Jurkat, Clone E6-1 (cell line): ENCODE results near the gene SETD1A.

ENCODE experiments used
- DNase-seq: peaks from one replicate; pipeline ENCODE4 v3.0.0-alpha.2; 2011; ENCODE audit warnings: low read depth, low spot score
- H3K4me3 ChIP-seq: 2 replicates; pipeline ENCODE4 v1.5.1; 2011; ENCODE audit warnings: mild to moderate bottlenecking, low read length, control low read depth, moderate library complexity

The SETD1A gene

GRCh38 chr16:30950516-30951065 is 7.0 kb upstream of the SETD1A start:
- no peak for DNase-seq
- H3K4me3 ChIP-seq = no peak overlapping the region

- H3K4me3 ChIP-seq = no peak overlapping the region
- DNase-seq = no peak
Observed at GRCh38 chr16:30951193-30951592, 6.4 kb upstream of the SETD1A start.

DNA sequence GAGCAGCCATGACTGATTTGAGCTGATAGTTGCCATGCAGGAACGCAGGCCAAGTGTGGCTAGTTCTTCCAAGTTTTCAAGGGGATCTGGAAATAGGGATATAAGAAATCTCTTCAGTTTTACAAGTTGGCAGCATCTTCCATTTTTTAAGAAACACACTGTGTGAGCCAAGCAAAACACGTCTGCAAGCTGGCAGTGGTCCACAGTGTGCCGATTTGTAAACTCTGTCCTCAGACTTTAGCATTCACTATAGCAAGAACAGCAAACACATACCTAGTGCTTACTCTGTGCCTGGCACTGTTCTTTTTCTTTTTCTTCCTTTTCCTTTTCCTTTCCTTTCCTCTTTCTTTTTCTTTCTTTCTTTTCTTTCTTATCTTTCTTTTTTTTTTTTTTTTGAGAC is 5.8 kb upstream of the SETD1A start:
- no peak overlapping the region for H3K4me3 ChIP-seq
- DNase-seq = no peak

- no peak overlapping the region for H3K4me3 ChIP-seq
Observed at GRCh38 chr16:30953111-30953510, 4.4 kb upstream of the SETD1A start.

DNA sequence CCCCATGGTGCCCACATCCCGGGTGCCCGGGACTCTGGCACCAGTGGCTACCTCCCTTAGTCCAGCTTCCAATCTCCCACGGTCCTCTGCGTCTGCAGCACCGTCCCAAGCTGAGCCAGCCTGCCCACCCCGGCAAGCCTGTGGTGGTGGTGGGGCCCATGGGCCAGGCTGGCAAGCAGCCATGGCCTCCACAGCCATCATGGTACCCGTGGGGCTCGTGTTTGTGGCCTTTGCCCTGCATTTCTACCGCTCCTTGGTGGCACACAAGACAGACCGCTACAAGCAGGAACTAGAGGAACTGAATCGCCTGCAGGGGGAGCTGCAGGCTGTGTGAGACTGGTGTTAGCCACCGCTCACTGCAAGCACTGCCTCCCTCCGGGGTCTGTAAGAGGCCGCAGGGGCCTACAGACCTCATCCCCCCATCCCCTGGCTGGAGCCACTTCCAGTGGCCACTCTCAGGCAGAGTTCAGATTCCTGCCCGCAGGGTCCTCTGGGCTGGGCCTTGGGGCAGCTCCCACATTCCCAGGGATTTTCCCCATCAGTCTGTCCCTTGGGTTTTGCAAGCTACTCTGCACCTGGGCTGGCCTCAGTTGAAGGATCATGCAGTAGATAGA is 3.9 kb upstream of the SETD1A start:
- DNase-seq = peak; percentile 91
- H3K4me3 ChIP-seq = no peak overlapping the region

More at GRCh38 chr16:30953111-30953510, 4.4 kb upstream of the SETD1A start:
- no peak for DNase-seq

GRCh38 chr16:30954993-30955392 is 2.6 kb upstream of the SETD1A start:
- DNase-seq = no peak
- H3K4me3 ChIP-seq = no peak overlapping the region

GRCh38 chr16:30956601-30957455 is 726 bp upstream of the SETD1A start:
- DNase-seq = peak; percentile 86
- H3K4me3 ChIP-seq = peak overlapping the region; percentile 93

GRCh38 chr16:30958175-30959079 is 873 bp downstream of the SETD1A start:
- peak overlapping the region; percentile 93 for H3K4me3 ChIP-seq
- DNase-seq = no peak

GRCh38 chr16:30961384-30961783 is 3.8 kb downstream of the SETD1A start:
- DNase-seq = no peak
- no peak overlapping the region for H3K4me3 ChIP-seq

DNA sequence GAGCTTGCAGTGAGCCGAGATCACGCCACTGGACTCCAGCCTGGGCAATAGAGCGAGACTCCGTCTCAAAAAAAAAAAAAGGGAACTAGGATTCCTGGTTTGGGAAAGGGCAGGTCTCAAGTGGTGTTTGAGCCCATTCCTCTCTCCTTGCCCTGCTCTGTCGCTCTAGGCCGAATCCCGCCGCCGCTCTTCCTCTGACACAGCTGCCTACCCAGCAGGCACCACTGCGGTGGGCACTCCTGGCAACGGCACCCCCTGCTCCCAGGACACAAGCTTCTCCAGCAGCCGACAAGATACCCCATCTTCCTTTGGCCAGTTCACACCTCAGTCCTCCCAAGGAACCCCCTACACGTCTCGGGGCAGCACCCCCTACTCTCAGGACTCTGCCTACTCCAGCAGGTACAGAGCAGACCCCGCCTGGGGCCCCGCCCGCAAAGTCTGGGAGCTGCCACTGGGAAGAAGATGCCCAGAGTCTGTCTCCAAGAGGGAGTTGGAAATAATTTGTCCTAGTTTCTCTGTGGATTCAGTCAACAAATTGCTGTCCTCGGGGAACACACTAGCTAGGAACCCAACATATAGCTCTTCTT is 6.5 kb downstream of the SETD1A start:
- no peak overlapping the region for H3K4me3 ChIP-seq
- DNase-seq = no peak

GRCh38 chr16:30964574-30965226 is 7.1 kb downstream of the SETD1A start:
- no peak for DNase-seq
- H3K4me3 ChIP-seq = no peak overlapping the region

DNA sequence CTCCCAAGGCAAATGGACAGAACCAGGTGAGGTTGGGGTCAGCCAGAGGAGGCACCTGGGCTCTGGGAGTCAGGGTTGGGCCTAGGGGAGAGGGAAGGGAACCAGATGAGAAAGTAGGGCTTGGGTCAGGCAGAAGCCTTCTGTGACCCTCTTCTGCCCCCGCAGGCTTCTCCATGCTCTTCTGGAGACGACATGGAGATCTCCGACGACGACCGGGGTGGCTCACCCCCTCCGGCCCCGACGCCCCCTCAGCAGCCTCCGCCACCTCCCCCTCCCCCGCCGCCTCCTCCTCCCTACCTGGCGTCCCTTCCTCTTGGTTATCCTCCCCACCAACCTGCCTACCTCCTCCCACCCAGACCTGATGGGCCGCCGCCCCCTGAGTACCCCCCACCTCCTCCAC is 7.9 kb downstream of the SETD1A start:
- DNase-seq = no peak
- H3K4me3 ChIP-seq = no peak overlapping the region

DNA sequence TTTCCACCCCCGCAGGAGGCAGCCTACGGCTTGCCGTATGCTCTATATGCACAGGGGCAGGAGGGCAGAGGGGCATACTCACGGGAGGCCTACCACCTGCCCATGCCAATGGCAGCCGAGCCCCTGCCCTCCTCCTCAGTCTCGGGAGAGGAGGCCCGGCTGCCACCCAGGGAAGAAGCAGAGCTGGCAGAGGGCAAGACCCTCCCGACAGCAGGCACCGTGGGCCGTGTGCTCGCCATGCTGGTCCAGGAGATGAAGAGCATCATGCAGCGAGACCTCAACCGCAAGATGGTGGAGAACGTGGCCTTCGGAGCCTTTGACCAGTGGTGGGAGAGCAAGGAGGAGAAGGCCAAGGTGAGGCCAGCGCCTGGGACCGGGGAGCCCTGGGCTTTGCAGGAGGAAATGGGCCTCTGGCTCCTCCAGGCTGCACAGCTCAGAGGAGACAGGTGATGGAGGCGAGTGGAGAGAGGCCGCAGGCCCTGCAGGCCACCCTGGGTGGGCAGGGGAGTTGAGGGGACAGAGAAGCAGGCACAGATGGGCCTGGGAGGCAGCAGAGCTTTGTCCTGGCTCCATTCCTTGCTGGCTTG is 8.6 kb downstream of the SETD1A start:
- DNase-seq = no peak
- no peak overlapping the region for H3K4me3 ChIP-seq

- no peak overlapping the region for H3K4me3 ChIP-seq
- no peak for DNase-seq
Observed at GRCh38 chr16:30967795-30968194, 10.2 kb downstream of the SETD1A start.

DNA sequence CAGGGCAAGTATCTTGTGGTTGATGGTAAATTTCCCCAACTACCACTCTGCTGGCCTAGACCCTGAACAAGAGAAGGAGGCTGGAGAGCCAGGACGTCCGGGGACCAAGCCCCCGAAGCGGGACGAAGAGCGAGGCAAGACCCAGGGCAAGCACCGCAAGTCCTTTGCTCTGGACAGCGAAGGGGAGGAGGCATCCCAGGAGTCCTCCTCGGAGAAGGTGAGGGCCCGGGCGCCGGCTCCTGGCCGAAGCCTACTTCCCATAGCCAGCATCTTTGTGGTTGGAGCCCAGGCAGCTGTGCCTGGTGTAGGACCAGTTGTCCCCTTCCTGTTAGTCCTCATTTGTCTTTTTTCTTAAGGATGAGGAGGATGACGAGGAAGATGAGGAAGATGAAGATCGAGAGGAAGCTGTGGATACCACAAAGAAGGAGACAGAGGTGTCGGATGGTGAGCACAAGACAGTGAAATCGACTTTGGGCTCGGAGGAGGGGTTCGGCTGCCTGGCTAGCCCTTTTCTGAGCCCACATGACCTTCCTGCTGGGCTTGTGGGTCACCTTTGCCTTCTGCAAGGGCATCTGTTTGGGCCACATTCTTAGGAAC is 11.8 kb downstream of the SETD1A start:
- H3K4me3 ChIP-seq = no peak overlapping the region
- no peak for DNase-seq

DNA sequence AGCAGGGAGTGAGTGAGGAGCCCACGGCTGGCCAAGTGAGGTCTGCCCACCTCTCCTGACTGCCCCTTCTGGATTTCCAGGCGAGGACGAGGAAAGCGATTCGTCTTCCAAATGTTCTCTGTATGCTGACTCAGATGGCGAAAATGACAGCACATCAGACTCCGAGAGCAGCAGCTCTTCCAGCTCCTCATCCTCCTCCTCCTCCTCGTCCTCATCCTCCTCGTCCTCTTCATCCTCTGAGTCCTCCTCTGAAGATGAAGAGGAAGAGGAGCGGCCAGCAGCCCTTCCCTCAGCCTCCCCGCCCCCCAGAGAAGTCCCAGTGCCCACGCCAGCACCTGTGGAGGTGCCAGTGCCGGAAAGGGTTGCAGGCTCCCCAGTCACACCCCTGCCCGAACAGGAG is 13.7 kb downstream of the SETD1A start:
- no peak overlapping the region for H3K4me3 ChIP-seq
- DNase-seq = no peak

GRCh38 chr16:30972872-30973271 is 15.3 kb downstream of the SETD1A start:
- no peak overlapping the region for H3K4me3 ChIP-seq

DNA sequence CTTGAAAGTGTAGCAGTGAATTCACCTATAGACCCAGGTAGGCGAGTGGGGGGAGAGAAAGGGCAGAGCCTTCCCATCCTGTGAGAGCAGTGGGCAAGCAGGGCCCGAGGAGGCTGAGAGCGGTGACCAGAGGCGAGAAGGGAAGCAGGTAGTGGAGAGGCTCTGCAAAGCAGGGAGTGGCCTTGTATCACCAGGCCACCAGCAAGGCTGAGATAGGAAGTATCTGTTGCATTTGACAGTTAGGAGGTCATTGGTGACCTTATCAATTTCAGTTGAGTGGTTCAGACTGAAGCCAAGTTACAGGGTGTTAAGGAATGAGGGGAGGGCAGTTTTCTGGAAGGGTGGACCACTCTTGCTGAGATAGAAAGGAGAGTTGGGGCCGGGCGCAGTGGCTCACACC is 16.8 kb downstream of the SETD1A start:
- no peak for DNase-seq
- no peak overlapping the region for H3K4me3 ChIP-seq

More at GRCh38 chr16:30972872-30973271, 15.3 kb downstream of the SETD1A start:
- DNase-seq = no peak
